Small intestine (tissue), 7 donors: ENCODE measurements around the gene NRM. TPM values are rescaled to one million over a fixed set of nuclear protein-coding genes. Genes with fewer than 3 reads are reported as not detected.
A peak's percentile ranks its signal among the peaks of the same experiment; 100 is the strongest.

Source experiments
- DNase-seq, 2 donors: peaks; one replicate each; pipeline versions ENCODE4 v3.0.0 to v3.0.0-alpha.2; 2013
- FAIRE-seq: peaks from 2 replicates; lab custom pipeline; 2012; peaks lifted over from hg19 to GRCh38; lab: Jason Lieb, UNC
- H3K27ac ChIP-seq, 3 donors: one replicate each; pipeline ENCODE4 v1.5.1; 2013; ENCODE audit warnings: low read length in 2 of 3, mild to moderate bottlenecking in 2 of 3, control low read depth in 1 of 3, inconsistent platforms in 1 of 3, low read depth in 1 of 3, moderate library complexity in 1 of 3
- H3K27me3 ChIP-seq, 3 donors: one replicate each; pipeline ENCODE4 v1.6.1; 2013; ENCODE audit warnings: low read length in 3 of 3, inconsistent platforms in 1 of 3; ENCODE audit not compliant: control insufficient read depth in 3 of 3, insufficient read depth in 3 of 3
- H3K36me3 ChIP-seq, 3 donors: one replicate each; pipeline ENCODE4 v1.6.1; 2013; ENCODE audit warnings: low read length in 3 of 3, inconsistent platforms in 1 of 3, low read depth in 1 of 3, mild to moderate bottlenecking in 1 of 3, moderate library complexity in 1 of 3; ENCODE audit not compliant: control insufficient read depth in 3 of 3, insufficient read depth in 2 of 3
- H3K4me1 ChIP-seq, 3 donors: one replicate each; pipeline ENCODE4 v1.6.1; 2013; ENCODE audit warnings: low read length in 2 of 3, inconsistent platforms in 1 of 3, low read depth in 1 of 3, mild to moderate bottlenecking in 1 of 3, moderate library complexity in 1 of 3; ENCODE audit not compliant: control insufficient read depth in 3 of 3, insufficient read depth in 2 of 3
- H3K4me3 ChIP-seq, 3 donors: one replicate each; pipeline ENCODE4 v1.5.1; 2013; ENCODE audit warnings: low read length in 3 of 3, control low read depth in 1 of 3, inconsistent platforms in 1 of 3, low read depth in 1 of 3, mild to moderate bottlenecking in 1 of 3, moderate library complexity in 1 of 3
- H3K9me3 ChIP-seq, 2 donors: one replicate each; pipeline ENCODE4 v1.6.1; 2013; ENCODE audit warnings: low read depth in 1 of 2, low read length in 1 of 2; ENCODE audit not compliant: control insufficient read depth in 2 of 2, insufficient read depth in 1 of 2
- WGBS, 3 donors: extraction: QIAGEN DNeasy Blood & Tissue Kit; methylation state at CpG; one replicate each; pipeline ENCODE4 v1.1.7; 2013; 5-methylcytosine and 5-hydroxymethylcytosine counted together
- polyA plus RNA-seq, 4 donors: library from polyadenylated mRNA; stranded (reverse) in 3 of 4; unstranded in 1 of 4; fragments of 200-250 nt in 3 of 4; fragments of 120-200 nt in 1 of 4; gene quantifications; one replicate each; pipeline versions ENCODE4 v1.2.1 to v1.2.3, GENCODE V29; 2013
- donor health status: healthy with polysubstance abuse.
- donor health status: control.
- donor health status: control.
- donor health status: Bipolar disorder and iron deficiency.
- donor health status: healthy.

Gene NRM
- polyA plus RNA-seq, 4 donors, result 1.1 to 14.2 (median 8.0) TPM

GRCh38 chr6:30654798-30655742 lies 35.7 kb downstream of the NRM start:
- no peaks in the 10 kb centered on the region for H3K9me3 ChIP-seq
- 87 to 91% (median 88%) methylated on average over 19 of the region's 19 CpGs for WGBS, 3 donors
- H3K27ac ChIP-seq, result no peak overlapping the region
- H3K4me3 ChIP-seq, result no peak overlapping the region
- peaks cover 30 to 91% (median 35%) of the 10 kb centered on the region in 3 donors for H3K36me3 ChIP-seq
- DNase-seq, result no peak
- no peak for FAIRE-seq
- H3K27me3 ChIP-seq, result no peaks in the 10 kb centered on the region
- H3K4me1 ChIP-seq, result no peaks in the 10 kb centered on the region

GRCh38 chr6:30651143-30651542 lies 39.6 kb downstream of the NRM start:
- H3K4me1 ChIP-seq, result peaks cover 0 to 6% (median 0%) of the 10 kb centered on the region in 3 donors
- FAIRE-seq (no peak), DNase-seq (no peak)
- no peaks in the 10 kb centered on the region for H3K9me3 ChIP-seq
- no peaks in the 10 kb centered on the region for H3K27me3 ChIP-seq
- no peak overlapping the region for H3K4me3 ChIP-seq
- 88 to 94% (median 92%) methylated on average over 11 to 12 of the region's 12 CpGs for WGBS, 3 donors
- H3K27ac ChIP-seq, result no peak overlapping the region
- peaks cover 15 to 66% (median 16%) of the 10 kb centered on the region in 3 donors for H3K36me3 ChIP-seq

DNA sequence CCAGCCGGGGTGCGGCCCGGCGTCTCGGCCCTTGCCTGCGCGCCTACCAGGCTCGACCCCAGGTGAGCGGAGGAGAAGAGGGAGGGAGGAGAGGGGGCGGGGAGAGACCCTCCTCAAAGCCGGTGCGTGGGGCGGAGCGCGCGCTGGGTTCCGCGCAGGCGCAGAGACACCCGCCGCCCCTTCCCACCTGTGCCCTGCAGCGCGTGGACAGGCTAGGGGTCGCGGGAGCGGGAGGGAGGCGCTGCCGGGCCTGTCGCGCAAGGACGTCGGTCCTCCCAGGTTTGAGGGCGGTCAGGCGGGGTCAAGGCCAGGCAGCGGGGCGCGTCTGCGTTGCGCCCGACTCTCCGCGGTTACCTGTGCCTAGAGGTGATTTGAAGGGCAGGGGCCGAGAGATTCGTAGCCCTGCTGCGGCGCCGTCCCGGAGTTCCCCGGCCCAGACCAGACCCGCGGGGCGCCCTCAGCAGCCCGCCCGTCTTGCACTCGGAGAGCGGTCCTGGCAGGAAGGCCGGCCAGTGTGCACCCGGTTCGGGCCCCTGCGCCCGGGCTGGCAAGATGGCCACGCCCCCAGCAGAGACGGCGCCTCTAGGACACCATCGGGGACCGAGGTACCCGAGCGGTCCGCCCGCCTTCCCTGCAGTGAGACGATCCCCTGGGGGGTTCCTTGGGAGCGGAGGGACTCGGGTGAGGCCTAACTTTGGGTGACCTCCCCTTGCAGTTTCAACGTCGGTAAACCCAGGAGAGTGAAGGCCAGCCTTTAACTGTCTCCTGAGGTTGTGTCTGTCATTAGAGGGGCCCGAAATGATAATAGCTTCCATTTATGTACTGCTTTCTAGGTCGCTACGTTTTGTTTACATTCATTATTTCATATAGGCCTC lies 43.3 kb downstream of the NRM start:
- Histone ChIP-seq H3K4me1 (peaks cover 0 to 24% (median 2%) of the 10 kb centered on the region in 3 donors), H3K4me3 (peak overlapping the region; percentile 63 to 92 (median 71)), H3K27me3 (no peaks in the 10 kb centered on the region), H3K36me3 (peaks cover under 1 to 55% (median 8%) of the 10 kb centered on the region in 3 donors), H3K9me3 (no peaks in the 10 kb centered on the region), H3K27ac (peak overlapping the region; percentile 93 to 99 (median 97))
- 0% methylated on average over 55 to 78 of the region's 78 CpGs for WGBS, 3 donors
- DNase-seq, result peak; percentile 72 to 89
- no peak for FAIRE-seq

- Histone ChIP-seq H3K4me3 (peak within 1 kb of the TSS; percentile 63 to 92 (median 71)), H3K4me1 (peaks cover 0 to 24% (median 2%) of the 10 kb centered on the region in 3 donors), H3K9me3 (no peaks in the 10 kb centered on the region), H3K36me3 (peaks cover 3 to 57% (median 8%) of the 10 kb centered on the region in 3 donors), H3K27ac (peak within 1 kb of the TSS; percentile 93 to 99 (median 97)), H3K27me3 (no peaks in the 10 kb centered on the region)
- DNase-seq (peak; percentile 94), FAIRE-seq (no peak)
- 8 to 11% (median 9%) methylated on average over 30 to 37 of the region's 37 CpGs for WGBS, 3 donors
Observed at GRCh38 chr6:30646450-30647241, 44.1 kb downstream of the NRM start, which contains the start of gene C6orf136. Gene C6orf136 (plus strand): TSS chr6:30647133. CDS start chr6:30647232, 99 bp downstream.

DNA sequence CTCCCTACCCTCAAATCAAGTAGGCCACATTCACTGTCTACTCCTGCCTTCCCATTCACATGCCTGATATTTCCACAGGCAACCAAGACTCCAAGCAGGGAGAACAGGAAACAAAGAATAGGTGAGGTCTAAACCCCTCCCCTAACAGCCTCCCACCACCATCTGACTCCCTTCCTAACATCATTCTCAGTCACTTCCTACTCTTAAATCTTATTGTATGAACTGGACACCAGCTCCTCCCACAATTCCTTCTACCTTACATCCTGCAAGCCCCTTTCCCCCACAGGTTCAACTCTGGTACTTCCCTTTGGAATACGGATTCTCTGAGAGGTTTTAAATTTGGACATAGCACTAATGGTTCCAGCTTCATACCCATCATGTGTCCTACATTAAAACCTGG lies 44.8 kb downstream of the NRM start:
- H3K4me1 ChIP-seq, result peaks cover 0 to 24% (median 2%) of the 10 kb centered on the region in 3 donors
- no peaks in the 10 kb centered on the region for H3K9me3 ChIP-seq
- no peak overlapping the region for H3K27ac ChIP-seq
- peaks cover 4 to 57% (median 6%) of the 10 kb centered on the region in 3 donors for H3K36me3 ChIP-seq
- FAIRE-seq, result no peak
- no peak for DNase-seq
- H3K4me3 ChIP-seq, result peak overlapping the region in 1 of 3 donors; percentile 71
- WGBS, 3 donors, result 59 to 81% (median 71%) methylated on average over 1 of the region's 1 CpG
- no peaks in the 10 kb centered on the region for H3K27me3 ChIP-seq

GRCh38 chr6:30644769-30645168 lies 46.0 kb downstream of the NRM start:
- H3K36me3 ChIP-seq, result peaks cover 4 to 57% (median 6%) of the 10 kb centered on the region in 3 donors
- 26 to 67% (median 30%) methylated on average over 5 of the region's 5 CpGs for WGBS, 3 donors
- peak overlapping the region in 1 of 3 donors; percentile 4 for H3K27ac ChIP-seq
- peaks cover 0 to 24% (median 2%) of the 10 kb centered on the region in 3 donors for H3K4me1 ChIP-seq
- no peaks in the 10 kb centered on the region for H3K27me3 ChIP-seq
- no peaks in the 10 kb centered on the region for H3K9me3 ChIP-seq
- DNase-seq (peak; percentile 29 to 67), FAIRE-seq (no peak)
- no peak overlapping the region for H3K4me3 ChIP-seq

DNA sequence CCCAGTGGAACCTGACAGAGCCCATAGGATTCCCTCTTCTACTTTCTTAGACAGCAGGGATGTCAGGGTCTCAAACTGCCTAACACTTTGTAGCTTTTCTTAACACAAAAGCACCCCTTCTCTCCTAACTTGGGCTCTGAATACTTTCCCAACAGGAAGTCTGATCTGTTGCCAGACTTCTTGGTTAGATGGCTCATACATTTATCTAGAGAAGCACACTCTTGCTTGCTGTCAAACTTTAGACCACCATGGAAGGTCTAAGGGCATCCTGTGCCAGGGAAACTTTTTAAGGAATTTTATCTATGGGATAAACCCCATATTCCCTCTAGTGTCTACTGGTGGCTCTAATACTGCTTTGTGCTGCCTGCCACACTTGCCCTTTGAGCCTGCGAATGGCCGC lies 47.1 kb downstream of the NRM start:
- Histone ChIP-seq H3K9me3 (no peaks in the 10 kb centered on the region), H3K27ac (no peak overlapping the region), H3K27me3 (no peaks in the 10 kb centered on the region), H3K4me1 (peaks cover 0 to 24% (median 2%) of the 10 kb centered on the region in 3 donors), H3K4me3 (no peak overlapping the region), H3K36me3 (peaks cover 4 to 59% (median 6%) of the 10 kb centered on the region in 3 donors)
- DNase-seq (peak in 1 of 2 donors; percentile 38), FAIRE-seq (no peak)
- 65 to 83% (median 77%) methylated on average over 2 of the region's 2 CpGs for WGBS, 3 donors
